H1 (cell line): ENCODE data around the gene ABTB1. TPM values are rescaled to one million over a fixed set of nuclear protein-coding genes. Genes with fewer than 3 reads are reported as not detected.

Experiments
- polyA plus RNA-seq, 7 experiments: library from polyadenylated mRNA; depleted of rRNA in 3 of 7; stranded (reverse) in 5 of 7; unstranded in 2 of 7; fragments of >200 nt in 5 of 7; fragments of 200-250 nt in 2 of 7; gene quantifications; 1 replicate in 5 of 7; 2 replicates in 1 of 7; 4 replicates in 1 of 7; pipeline versions ENCODE4 v1.2.1 to v1.2.3, GENCODE V29; 2011 to 2013; ENCODE audit warnings: missing spikeins in 2 of 7, mixed read lengths in 2 of 7
- total RNA-seq: library from RNA; stranded (reverse); fragmentation: NEBNext Ultra II Directional; extraction: Animal tissue kit (Norgen Biotek cat#: 25700); gene quantifications from 2 replicates; pipeline ENCODE4 v1.2.1, GENCODE V29; 2021
- TF ChIP-seq, protein P1 (sequence below): fragments of 300-600 bp; sonication (generic); IDR thresholded peaks from 2 replicates; pipeline ENCODE4 v1.7.1; 2012; ENCODE audit warnings: low read length, moderate library complexity, mild to moderate bottlenecking, inconsistent platforms; ENCODE audit not compliant: insufficient replicate concordance

Gene ABTB1
- total and polyA plus RNA-seq, 2 of the 8 experiments (the other 6 are each of a cell fraction or from before 2014, with no cell fraction given) = 7.1 to 9.4 TPM

DNA sequence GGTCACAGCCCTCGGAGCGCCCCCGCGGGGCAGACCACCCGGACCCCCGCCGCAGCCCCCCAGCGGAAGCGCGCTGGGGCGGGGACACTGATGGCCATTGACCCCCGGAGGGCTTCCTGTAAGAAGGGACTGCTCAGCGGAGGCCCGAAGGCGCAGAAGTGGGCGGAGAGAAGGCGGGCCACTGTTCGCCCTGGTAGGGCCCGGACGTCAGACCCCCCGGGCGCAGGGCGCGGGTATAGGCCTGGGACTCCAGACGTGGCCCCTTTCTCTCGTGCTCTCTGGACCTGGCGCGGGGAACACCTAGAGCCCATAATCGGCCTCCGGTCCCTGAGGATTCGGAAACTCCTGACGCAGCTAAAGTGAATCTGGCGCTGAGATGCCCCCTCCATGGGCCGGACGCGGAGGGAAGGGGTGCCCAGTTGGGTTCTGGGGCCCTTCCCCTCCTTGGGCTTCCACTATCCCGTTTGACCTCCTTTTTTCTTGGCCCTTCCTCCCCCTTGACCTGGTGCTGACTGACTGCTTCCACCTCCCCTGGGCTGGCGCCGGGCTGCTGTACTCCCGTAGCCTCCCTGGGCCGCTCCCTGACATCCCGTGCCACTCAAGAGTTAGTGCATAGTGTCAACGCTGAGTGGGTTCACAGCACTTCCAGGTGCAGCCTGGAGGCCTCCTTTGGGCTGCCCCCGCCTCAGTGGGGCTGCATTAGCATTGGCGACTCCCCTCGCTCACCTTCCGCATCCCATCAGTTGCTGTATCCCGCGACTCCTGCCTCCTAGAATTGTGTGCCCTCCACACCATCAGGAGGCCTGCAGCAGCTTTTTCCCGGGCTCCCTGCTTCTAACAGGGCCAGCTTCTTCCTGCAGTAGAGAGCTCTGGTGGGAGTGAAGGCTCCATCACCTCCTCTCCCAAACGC is 694 bp downstream of the ABTB1 start (continued):
- TF ChIP-seq, protein P1, sequence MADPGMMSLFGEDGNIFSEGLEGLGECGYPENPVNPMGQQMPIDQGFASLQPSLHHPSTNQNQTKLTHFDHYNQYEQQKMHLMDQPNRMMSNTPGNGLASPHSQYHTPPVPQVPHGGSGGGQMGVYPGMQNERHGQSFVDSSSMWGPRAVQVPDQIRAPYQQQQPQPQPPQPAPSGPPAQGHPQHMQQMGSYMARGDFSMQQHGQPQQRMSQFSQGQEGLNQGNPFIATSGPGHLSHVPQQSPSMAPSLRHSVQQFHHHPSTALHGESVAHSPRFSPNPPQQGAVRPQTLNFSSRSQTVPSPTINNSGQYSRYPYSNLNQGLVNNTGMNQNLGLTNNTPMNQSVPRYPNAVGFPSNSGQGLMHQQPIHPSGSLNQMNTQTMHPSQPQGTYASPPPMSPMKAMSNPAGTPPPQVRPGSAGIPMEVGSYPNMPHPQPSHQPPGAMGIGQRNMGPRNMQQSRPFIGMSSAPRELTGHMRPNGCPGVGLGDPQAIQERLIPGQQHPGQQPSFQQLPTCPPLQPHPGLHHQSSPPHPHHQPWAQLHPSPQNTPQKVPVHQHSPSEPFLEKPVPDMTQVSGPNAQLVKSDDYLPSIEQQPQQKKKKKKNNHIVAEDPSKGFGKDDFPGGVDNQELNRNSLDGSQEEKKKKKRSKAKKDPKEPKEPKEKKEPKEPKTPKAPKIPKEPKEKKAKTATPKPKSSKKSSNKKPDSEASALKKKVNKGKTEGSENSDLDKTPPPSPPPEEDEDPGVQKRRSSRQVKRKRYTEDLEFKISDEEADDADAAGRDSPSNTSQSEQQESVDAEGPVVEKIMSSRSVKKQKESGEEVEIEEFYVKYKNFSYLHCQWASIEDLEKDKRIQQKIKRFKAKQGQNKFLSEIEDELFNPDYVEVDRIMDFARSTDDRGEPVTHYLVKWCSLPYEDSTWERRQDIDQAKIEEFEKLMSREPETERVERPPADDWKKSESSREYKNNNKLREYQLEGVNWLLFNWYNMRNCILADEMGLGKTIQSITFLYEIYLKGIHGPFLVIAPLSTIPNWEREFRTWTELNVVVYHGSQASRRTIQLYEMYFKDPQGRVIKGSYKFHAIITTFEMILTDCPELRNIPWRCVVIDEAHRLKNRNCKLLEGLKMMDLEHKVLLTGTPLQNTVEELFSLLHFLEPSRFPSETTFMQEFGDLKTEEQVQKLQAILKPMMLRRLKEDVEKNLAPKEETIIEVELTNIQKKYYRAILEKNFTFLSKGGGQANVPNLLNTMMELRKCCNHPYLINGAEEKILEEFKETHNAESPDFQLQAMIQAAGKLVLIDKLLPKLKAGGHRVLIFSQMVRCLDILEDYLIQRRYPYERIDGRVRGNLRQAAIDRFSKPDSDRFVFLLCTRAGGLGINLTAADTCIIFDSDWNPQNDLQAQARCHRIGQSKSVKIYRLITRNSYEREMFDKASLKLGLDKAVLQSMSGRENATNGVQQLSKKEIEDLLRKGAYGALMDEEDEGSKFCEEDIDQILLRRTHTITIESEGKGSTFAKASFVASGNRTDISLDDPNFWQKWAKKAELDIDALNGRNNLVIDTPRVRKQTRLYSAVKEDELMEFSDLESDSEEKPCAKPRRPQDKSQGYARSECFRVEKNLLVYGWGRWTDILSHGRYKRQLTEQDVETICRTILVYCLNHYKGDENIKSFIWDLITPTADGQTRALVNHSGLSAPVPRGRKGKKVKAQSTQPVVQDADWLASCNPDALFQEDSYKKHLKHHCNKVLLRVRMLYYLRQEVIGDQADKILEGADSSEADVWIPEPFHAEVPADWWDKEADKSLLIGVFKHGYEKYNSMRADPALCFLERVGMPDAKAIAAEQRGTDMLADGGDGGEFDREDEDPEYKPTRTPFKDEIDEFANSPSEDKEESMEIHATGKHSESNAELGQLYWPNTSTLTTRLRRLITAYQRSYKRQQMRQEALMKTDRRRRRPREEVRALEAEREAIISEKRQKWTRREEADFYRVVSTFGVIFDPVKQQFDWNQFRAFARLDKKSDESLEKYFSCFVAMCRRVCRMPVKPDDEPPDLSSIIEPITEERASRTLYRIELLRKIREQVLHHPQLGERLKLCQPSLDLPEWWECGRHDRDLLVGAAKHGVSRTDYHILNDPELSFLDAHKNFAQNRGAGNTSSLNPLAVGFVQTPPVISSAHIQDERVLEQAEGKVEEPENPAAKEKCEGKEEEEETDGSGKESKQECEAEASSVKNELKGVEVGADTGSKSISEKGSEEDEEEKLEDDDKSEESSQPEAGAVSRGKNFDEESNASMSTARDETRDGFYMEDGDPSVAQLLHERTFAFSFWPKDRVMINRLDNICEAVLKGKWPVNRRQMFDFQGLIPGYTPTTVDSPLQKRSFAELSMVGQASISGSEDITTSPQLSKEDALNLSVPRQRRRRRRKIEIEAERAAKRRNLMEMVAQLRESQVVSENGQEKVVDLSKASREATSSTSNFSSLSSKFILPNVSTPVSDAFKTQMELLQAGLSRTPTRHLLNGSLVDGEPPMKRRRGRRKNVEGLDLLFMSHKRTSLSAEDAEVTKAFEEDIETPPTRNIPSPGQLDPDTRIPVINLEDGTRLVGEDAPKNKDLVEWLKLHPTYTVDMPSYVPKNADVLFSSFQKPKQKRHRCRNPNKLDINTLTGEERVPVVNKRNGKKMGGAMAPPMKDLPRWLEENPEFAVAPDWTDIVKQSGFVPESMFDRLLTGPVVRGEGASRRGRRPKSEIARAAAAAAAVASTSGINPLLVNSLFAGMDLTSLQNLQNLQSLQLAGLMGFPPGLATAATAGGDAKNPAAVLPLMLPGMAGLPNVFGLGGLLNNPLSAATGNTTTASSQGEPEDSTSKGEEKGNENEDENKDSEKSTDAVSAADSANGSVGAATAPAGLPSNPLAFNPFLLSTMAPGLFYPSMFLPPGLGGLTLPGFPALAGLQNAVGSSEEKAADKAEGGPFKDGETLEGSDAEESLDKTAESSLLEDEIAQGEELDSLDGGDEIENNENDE = no peak
